PFSK-1 (cell line): ENCODE data around the gene ATF7. TPM values are rescaled to one million over a fixed set of nuclear protein-coding genes. Genes with fewer than 3 reads are reported as not detected.
A peak's percentile ranks its signal among the peaks of the same experiment; 100 is the strongest.

Experiments used
- FOXP2 ChIP-seq: optimal IDR thresholded peaks from 2 replicates; pipeline ENCODE3; 2011; ENCODE audit warnings: borderline replicate concordance, control low read depth, inconsistent platforms; ENCODE audit not compliant: insufficient read depth; ENCODE audit errors: extremely low read length, extremely low read depth
- POLR2AphosphoS5 ChIP-seq: IDR thresholded peaks from 2 replicates; pipeline ENCODE4 v1.6.1; 2012; ENCODE audit warnings: low read depth, mild to moderate bottlenecking, control low read depth, low read length, moderate library complexity
- SIN3A ChIP-seq: IDR thresholded peaks from 2 replicates; pipeline ENCODE4 v1.6.1; 2012; ENCODE audit warnings: mild to moderate bottlenecking, low read length, moderate library complexity, borderline replicate concordance; ENCODE audit not compliant: insufficient read depth
- TAF1 ChIP-seq: IDR thresholded peaks from 2 replicates; pipeline ENCODE4 v1.6.1; 2012; ENCODE audit warnings: low read length, control low read depth, borderline replicate concordance; ENCODE audit not compliant: insufficient read depth
- polyA plus RNA-seq: library from polyadenylated mRNA; unstranded; fragments of >200 nt; gene quantifications from one replicate; pipeline ENCODE4 v1.2.1, GENCODE V29; 2012; ENCODE audit warnings: low read depth, missing spikeins; ENCODE audit not compliant: insufficient read length
- TF ChIP-seq, protein P1 (sequence below), 2 experiments: IDR thresholded peaks; 2 replicates each; pipeline versions ENCODE4 v1.6.1 to v1.8.0; 2011 to 2012; ENCODE audit warnings: low read depth in 2 of 2, low read length in 2 of 2, control low read depth in 1 of 2, inconsistent platforms in 1 of 2, mild to moderate bottlenecking in 1 of 2, moderate library complexity in 1 of 2; ENCODE audit not compliant: insufficient read depth in 1 of 2

ATF7 gene
- polyA plus RNA-seq: 9.9 TPM

DNA sequence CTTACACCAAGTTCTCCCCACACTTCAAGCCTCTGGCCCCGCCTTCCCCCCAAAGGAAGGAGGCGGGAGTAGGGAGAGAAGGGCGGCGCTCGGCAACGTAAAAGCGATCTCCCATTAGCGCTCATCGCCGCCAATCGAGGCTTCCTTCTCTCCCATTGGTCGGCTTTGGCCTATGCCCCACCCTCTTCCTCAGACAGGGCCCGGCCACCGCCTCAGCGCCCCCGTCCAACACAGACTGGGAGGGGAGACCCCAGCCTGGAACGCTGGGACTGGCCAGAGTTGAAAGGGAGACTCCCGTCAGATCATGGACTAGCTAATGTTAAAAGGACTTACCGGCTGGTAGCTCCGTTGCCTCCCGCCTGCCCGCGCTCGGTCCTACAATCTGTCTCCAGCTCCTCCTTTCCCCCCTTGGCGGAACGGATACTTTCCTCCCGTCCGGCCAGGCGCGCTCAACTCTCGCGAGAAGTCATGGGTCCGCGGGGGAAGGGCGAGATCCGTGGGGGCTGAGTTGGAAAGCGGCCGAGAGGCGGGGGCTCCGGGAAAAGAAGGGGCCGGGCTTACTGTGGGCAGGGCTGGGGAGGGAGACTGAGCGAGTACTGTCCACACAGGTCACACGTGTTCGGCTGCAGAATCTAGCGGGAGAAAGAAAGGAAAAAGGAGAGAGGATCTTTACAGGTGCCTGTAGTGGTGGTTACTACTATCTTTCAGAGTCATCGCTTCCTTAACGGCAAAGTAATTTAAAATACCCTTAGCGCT lies at the start of gene ATF7:
TSS of gene ATF7 (minus strand) at position 437 of the 756 bp plus-strand sequence. CDS start 25,382 bp downstream, outside the sequence.
- peak; percentile 74 for TF ChIP-seq POLR2AphosphoS5
- TF ChIP-seq, protein P1, sequence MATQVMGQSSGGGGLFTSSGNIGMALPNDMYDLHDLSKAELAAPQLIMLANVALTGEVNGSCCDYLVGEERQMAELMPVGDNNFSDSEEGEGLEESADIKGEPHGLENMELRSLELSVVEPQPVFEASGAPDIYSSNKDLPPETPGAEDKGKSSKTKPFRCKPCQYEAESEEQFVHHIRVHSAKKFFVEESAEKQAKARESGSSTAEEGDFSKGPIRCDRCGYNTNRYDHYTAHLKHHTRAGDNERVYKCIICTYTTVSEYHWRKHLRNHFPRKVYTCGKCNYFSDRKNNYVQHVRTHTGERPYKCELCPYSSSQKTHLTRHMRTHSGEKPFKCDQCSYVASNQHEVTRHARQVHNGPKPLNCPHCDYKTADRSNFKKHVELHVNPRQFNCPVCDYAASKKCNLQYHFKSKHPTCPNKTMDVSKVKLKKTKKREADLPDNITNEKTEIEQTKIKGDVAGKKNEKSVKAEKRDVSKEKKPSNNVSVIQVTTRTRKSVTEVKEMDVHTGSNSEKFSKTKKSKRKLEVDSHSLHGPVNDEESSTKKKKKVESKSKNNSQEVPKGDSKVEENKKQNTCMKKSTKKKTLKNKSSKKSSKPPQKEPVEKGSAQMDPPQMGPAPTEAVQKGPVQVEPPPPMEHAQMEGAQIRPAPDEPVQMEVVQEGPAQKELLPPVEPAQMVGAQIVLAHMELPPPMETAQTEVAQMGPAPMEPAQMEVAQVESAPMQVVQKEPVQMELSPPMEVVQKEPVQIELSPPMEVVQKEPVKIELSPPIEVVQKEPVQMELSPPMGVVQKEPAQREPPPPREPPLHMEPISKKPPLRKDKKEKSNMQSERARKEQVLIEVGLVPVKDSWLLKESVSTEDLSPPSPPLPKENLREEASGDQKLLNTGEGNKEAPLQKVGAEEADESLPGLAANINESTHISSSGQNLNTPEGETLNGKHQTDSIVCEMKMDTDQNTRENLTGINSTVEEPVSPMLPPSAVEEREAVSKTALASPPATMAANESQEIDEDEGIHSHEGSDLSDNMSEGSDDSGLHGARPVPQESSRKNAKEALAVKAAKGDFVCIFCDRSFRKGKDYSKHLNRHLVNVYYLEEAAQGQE (IDR thresholded peaks at IDR 0.05; ENCODE audit: insufficient read depth in 1 of 2, low read depth in 2 of 2, low read length in 2 of 2): no peak
- peak; percentile 54; the same call in 1 of the 2 replicates for TF ChIP-seq TAF1
- TF ChIP-seq FOXP2: peak; percentile 55
- TF ChIP-seq SIN3A: peak; percentile 80; the same call in 1 of the 2 replicates

DNA sequence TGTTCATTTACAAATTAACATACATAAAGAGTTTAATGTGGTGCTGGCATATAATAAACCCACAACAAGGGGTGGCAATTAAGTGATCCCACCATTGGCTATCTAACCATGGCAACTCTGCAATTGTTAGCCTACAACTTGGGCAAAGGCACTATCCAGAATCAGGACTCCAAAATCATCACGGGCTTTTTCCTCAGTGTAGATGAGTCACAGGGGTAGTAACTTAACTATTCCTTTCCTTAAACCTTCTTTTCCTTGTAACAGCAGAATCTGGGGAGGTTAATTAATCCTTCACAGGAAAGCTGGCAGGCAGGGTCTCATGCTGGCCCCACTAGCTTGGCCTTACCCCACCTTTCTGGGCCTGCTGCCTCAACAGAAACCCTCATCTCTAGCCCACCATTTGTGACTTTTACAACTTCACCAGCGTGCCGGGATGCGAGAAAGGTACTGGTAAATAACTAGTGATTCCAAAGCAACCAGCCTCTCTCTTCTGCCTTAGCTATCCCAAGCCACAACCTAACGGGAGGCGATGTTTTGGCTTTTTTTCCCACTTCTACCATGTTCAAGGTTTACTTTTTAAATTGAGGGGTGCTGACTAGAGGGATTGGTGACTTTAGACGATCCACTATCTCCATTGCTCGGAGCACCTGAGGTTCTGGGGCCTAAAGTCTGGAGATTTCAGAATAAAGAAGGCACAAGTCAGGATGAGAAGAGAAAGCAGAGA lies 49.0 kb upstream of the ATF7 start:
- TF ChIP-seq, protein P1 (IDR thresholded peaks at IDR 0.05; ENCODE audit: insufficient read depth in 1 of 2, low read depth in 2 of 2, low read length in 2 of 2): no peak
- TF ChIP-seq SIN3A (no peak), POLR2AphosphoS5 (no peak)

- TF ChIP-seq FOXP2 (no peak), SIN3A (no peak), POLR2AphosphoS5 (no peak), TAF1 (no peak)
- TF ChIP-seq, protein P1 (IDR thresholded peaks at IDR 0.05; ENCODE audit: insufficient read depth in 1 of 2, low read depth in 2 of 2, low read length in 2 of 2): no peak
These were observed 44.8 kb upstream of the ATF7 start for GRCh38 chr12:53670971-53671370.

DNA sequence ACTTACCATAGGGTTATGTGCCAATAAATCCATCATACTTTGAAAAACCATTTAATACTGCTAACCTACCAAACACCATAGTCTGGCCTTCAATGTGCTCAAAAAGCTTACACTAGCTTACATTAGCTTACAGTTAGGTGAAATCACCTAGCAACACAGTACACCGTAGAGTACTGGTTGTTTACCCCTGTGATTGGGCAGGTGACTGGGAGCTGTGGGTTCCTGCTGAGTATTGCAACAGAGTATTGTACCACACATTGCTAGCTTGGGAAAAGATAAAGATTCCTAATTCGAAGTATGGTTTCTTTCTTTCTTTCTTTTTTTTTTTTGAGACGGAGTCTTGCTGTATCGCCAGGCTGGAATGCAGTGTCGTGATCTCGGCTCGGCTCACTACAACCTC lies 44.1 kb upstream of the ATF7 start:
- TF ChIP-seq, protein P1 (IDR thresholded peaks at IDR 0.05; ENCODE audit: insufficient read depth in 1 of 2, low read depth in 2 of 2, low read length in 2 of 2): no peak
- no peak for TF ChIP-seq SIN3A
- TF ChIP-seq POLR2AphosphoS5: no peak
- TF ChIP-seq FOXP2: no peak
- no peak for TF ChIP-seq TAF1
